A673 (cell line): ENCODE results near the gene UBA52.

Source experiments
- EZH2 ChIP-seq: fragments of 200-600 bp; sonication (generic); IDR thresholded peaks from 2 replicates; pipeline ENCODE4 v1.6.1; 2017; ENCODE audit warnings: borderline replicate concordance, low read depth, mild to moderate bottlenecking, mixed read lengths, antibody characterized with exemption, low read length; ENCODE audit not compliant: poor library complexity, severe bottlenecking
- TF ChIP-seq, protein P1 (sequence below): fragments of 300-800, 200-600 bp; sonication (generic); conservative IDR thresholded peaks from 2 replicates; pipeline ENCODE4 v1.5.1; 2017; ENCODE audit warnings: low read depth, mild to moderate bottlenecking, antibody characterized with exemption, low read length, moderate library complexity, mixed read lengths

DNA sequence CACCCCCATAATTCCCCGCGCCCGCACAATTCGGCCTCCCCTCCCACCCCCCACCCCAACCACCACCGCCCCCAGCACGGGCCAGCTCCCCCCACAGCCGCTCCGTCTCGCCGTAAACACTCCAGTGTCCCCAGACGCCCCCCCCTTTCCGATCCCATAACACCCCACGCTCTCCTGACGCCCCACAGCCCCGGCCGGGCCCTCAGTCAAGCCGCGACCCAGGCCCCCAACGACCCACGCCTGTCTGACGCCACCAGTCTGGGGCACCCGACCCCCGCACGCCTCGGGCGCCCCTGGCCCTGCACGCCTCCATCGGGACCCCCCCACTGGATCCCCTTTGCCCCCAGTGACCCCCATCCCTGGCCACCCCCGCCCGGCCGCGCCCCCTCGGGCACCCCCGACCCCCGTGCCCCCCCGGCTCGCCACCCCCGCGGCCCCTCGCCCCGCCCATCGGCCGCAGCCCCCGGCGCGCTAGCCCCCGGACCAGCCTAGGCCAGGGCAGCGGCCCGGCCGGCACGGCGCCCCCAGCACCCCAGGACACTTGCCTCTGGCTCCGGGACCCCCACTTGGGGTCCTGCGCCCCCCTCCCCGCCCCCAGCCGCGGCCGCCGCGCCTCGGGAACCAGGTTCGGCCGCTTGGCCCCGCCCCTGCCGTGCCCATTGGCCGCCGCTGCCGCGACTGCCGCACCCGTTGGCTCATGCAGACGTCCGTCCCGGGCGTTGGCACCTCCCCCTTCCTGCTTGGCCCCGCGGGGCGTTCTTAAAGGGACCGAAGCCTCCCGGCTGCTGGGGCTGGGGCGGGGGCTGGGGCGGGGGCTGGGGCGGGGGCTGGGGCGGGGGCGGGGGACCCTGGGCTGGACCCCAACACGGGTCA, 28.5 kb upstream of the UBA52 start, which contains the start of gene FKBP8:
- TF ChIP-seq, protein P1, sequence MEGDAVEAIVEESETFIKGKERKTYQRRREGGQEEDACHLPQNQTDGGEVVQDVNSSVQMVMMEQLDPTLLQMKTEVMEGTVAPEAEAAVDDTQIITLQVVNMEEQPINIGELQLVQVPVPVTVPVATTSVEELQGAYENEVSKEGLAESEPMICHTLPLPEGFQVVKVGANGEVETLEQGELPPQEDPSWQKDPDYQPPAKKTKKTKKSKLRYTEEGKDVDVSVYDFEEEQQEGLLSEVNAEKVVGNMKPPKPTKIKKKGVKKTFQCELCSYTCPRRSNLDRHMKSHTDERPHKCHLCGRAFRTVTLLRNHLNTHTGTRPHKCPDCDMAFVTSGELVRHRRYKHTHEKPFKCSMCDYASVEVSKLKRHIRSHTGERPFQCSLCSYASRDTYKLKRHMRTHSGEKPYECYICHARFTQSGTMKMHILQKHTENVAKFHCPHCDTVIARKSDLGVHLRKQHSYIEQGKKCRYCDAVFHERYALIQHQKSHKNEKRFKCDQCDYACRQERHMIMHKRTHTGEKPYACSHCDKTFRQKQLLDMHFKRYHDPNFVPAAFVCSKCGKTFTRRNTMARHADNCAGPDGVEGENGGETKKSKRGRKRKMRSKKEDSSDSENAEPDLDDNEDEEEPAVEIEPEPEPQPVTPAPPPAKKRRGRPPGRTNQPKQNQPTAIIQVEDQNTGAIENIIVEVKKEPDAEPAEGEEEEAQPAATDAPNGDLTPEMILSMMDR: no peak
- no peak for TF ChIP-seq EZH2
